GM12873 (cell line): ENCODE data around the gene FMN2.

Experiments
- TF ChIP-seq, protein P1 (sequence below): IDR thresholded peaks from 2 replicates; pipeline ENCODE4 v1.5.1; 2012; ENCODE audit warnings: low read depth, mild to moderate bottlenecking, moderate library complexity, low read length, control low read depth; ENCODE audit not compliant: insufficient read depth; ENCODE audit errors: missing control alignments

The FMN2 gene

DNA sequence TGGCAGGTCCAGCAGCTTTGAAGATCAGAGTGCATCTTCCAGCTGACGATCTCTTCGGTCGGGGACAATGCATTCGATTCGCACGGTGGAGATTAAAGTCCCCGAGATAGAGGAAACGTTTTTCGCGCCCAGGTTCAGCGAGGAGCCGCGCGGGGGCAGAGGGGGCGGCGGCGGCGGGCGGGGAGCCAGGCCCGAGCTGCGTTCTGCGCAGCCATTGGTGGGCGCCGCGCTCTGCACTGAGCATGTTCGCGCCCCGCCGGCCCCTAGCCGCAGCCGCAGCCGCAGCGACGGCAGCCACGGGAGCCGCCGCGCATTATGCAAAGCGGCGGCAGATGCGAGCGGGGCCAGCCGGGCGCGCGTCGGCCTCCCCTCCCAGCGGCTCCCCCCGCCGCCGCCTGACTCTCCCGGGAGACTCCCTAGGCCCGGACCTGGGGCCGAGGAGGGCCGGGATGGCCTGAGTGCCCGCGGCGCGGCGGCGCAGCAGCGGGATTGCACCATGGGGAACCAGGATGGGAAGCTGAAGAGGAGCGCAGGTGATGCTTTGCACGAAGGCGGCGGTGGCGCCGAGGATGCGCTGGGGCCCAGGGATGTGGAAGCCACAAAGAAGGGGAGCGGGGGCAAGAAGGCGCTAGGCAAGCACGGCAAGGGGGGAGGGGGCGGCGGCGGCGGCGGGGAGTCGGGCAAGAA, at the start of gene FMN2:
TSS of gene FMN2 (plus strand) at position 270 of the 687 bp plus-strand sequence. CDS start at position 497, 227 bp downstream.
- TF ChIP-seq, protein P1, sequence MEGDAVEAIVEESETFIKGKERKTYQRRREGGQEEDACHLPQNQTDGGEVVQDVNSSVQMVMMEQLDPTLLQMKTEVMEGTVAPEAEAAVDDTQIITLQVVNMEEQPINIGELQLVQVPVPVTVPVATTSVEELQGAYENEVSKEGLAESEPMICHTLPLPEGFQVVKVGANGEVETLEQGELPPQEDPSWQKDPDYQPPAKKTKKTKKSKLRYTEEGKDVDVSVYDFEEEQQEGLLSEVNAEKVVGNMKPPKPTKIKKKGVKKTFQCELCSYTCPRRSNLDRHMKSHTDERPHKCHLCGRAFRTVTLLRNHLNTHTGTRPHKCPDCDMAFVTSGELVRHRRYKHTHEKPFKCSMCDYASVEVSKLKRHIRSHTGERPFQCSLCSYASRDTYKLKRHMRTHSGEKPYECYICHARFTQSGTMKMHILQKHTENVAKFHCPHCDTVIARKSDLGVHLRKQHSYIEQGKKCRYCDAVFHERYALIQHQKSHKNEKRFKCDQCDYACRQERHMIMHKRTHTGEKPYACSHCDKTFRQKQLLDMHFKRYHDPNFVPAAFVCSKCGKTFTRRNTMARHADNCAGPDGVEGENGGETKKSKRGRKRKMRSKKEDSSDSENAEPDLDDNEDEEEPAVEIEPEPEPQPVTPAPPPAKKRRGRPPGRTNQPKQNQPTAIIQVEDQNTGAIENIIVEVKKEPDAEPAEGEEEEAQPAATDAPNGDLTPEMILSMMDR: no peak

GRCh38 chr1:240044620-240045019, 47.1 kb upstream of the FMN2 start:
- TF ChIP-seq, protein P1: no peak

GRCh38 chr1:240046000-240046399, 45.7 kb upstream of the FMN2 start:
- TF ChIP-seq, protein P1: no peak

- TF ChIP-seq, protein P1: no peak
These were observed 37.5 kb upstream of the FMN2 start for GRCh38 chr1:240054109-240054701.

DNA sequence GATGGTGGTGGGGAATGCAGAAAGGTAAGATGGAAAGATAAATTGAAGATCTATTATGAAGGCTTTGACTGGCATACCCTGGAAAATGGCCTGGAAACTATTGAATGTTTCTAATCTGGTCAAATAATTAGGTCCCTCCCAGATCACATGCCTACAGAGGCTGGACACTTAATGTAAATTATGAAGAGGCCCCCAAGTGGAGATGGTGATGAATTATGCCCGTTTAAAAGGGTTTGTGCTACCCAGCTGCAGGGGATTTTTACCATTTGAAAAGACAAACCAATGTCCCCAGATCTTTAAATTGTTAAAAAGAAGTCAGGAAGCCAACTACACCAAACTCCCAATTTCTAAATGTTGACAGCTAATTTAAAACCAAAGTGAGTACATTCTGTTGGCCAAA, 35.7 kb upstream of the FMN2 start:
- TF ChIP-seq, protein P1: no peak

DNA sequence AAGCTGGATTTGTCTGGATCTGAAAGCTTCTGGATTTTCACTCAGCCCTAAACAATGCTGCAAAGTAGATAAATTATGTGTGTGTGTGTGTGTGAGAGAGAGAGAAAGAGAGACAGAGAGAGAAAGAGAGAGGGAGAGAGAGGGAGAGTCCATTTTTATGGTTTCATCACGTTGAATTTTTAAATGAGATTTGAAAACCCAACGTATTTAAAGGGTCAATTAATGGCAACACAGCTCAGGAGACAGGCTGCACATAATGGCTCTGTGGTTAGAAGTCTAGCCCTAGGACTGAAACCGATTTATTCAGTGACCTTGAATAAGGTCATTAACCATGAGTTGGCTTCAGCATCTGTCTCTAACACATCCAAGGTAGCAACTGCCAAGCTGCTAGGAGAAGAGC, 35.3 kb upstream of the FMN2 start:
- TF ChIP-seq, protein P1: no peak

DNA sequence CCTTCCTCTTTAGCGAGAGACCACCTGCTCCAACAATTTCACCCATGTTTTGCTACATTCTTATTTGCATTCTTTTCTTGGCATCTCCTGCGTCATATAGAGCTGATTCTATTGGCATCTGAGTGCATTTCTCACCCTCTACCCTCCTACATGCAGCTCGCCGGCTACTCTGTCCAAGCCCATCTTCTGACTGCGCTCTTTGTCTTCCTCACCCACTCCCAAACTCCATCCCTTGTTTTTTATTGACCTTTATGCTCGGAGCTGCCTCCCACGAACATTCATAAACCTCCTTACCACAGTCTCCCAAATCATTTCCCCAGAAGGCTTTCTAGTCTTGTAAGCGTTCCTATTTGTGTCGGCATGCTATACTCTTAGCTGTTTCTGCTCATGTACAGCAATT, 33.6 kb upstream of the FMN2 start:
- TF ChIP-seq, protein P1: no peak
